ENCODE data around the gene NCAPD2. TPM values are rescaled to one million over a fixed set of nuclear protein-coding genes. Genes with fewer than 3 reads are reported as not detected.
"Not testable (repeated sequence)": the region's sequence is repeated elsewhere in the genome, so short reads cannot be mapped to it uniquely, and the experiment has no call there.

The NCAPD2 gene
- total RNA-seq, 1 experiment from 2014 or later: 94.7 TPM

DNA sequence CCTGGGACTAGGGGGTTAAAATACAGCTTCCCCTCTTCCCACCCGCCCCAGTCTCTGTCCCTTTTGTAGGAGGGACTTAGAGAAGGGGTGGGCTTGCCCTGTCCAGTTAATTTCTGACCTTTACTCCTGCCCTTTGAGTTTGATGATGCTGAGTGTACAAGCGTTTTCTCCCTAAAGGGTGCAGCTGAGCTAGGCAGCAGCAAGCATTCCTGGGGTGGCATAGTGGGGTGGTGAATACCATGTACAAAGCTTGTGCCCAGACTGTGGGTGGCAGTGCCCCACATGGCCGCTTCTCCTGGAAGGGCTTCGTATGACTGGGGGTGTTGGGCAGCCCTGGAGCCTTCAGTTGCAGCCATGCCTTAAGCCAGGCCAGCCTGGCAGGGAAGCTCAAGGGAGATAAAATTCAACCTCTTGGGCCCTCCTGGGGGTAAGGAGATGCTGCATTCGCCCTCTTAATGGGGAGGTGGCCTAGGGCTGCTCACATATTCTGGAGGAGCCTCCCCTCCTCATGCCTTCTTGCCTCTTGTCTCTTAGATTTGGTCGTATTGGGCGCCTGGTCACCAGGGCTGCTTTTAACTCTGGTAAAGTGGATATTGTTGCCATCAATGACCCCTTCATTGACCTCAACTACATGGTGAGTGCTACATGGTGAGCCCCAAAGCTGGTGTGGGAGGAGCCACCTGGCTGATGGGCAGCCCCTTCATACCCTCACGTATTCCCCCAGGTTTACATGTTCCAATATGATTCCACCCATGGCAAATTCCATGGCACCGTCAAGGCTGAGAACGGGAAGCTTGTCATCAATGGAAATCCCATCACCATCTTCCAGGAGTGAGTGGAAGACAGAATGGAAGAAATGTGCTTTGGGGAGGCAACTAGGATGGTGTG lies 42.3 kb downstream of the NCAPD2 start:
- DNase-seq: no peak
- intact Hi-C loops (cut with micrococcal nuclease; ENCODE audit: unreplicated experiment): loop anchor here (5.0 to 10.0 kb wide), 2 partner anchors 114 to 191 kb away; partner anchors contain the start of gene TNFRSF1A
- H3K36me3 Mint-ChIP-seq (ENCODE audit: insufficient read depth, unreplicated experiment): peaks cover 85% of the 10 kb centered on the region

DNA sequence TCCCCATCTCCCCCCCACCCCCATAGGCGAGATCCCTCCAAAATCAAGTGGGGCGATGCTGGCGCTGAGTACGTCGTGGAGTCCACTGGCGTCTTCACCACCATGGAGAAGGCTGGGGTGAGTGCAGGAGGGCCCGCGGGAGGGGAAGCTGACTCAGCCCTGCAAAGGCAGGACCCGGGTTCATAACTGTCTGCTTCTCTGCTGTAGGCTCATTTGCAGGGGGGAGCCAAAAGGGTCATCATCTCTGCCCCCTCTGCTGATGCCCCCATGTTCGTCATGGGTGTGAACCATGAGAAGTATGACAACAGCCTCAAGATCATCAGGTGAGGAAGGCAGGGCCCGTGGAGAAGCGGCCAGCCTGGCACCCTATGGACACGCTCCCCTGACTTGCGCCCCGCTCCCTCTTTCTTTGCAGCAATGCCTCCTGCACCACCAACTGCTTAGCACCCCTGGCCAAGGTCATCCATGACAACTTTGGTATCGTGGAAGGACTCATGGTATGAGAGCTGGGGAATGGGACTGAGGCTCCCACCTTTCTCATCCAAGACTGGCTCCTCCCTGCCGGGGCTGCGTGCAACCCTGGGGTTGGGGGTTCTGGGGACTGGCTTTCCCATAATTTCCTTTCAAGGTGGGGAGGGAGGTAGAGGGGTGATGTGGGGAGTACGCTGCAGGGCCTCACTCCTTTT lies 43.1 kb downstream of the NCAPD2 start:
- CTCF ChIA-PET: interaction anchor here (0.5 to 1.6 kb wide), 8 partner anchors 9 to 224 kb away, joined by 3 to 11 read pairs (median 4); partner anchors contain the start of gene MRPL51
- TF ChIP-seq, protein P1, sequence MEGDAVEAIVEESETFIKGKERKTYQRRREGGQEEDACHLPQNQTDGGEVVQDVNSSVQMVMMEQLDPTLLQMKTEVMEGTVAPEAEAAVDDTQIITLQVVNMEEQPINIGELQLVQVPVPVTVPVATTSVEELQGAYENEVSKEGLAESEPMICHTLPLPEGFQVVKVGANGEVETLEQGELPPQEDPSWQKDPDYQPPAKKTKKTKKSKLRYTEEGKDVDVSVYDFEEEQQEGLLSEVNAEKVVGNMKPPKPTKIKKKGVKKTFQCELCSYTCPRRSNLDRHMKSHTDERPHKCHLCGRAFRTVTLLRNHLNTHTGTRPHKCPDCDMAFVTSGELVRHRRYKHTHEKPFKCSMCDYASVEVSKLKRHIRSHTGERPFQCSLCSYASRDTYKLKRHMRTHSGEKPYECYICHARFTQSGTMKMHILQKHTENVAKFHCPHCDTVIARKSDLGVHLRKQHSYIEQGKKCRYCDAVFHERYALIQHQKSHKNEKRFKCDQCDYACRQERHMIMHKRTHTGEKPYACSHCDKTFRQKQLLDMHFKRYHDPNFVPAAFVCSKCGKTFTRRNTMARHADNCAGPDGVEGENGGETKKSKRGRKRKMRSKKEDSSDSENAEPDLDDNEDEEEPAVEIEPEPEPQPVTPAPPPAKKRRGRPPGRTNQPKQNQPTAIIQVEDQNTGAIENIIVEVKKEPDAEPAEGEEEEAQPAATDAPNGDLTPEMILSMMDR (IDR thresholded peaks at IDR 0.05; ENCODE audit: unreplicated experiment): no peak
- Mint-ChIP-seq H3K27me3 (ENCODE audit: unreplicated experiment) (no peaks in the 10 kb centered on the region), H3K9me3 (ENCODE audit: low read depth, unreplicated experiment) (no peaks in the 10 kb centered on the region), H3K36me3 (ENCODE audit: insufficient read depth, unreplicated experiment) (peaks cover 79% of the 10 kb centered on the region), H3K4me1 (ENCODE audit: low read depth, unreplicated experiment) (peaks cover 43% of the 10 kb centered on the region), H3K27ac (ENCODE audit: unreplicated experiment) (no peak overlapping the region), H3K4me3 (ENCODE audit: low read depth, unreplicated experiment) (no peak overlapping the region)
- BruUV-seq (replicated peaks): no TSS peak
- intact Hi-C loops (cut with micrococcal nuclease; ENCODE audit: unreplicated experiment): loop anchor here (5.0 to 10.0 kb wide), 2 partner anchors 115 to 192 kb away; partner anchors contain the start of gene TNFRSF1A
- no peak for DNase-seq

More for the DNA sequence above, 42.3 kb downstream of the NCAPD2 start:
- Mint-ChIP-seq H3K4me1 (ENCODE audit: low read depth, unreplicated experiment) (peaks cover 41% of the 10 kb centered on the region), H3K9me3 (ENCODE audit: low read depth, unreplicated experiment) (no peaks in the 10 kb centered on the region), H3K27me3 (ENCODE audit: unreplicated experiment) (no peaks in the 10 kb centered on the region), H3K27ac (ENCODE audit: unreplicated experiment) (peak overlapping the region; percentile 89), H3K4me3 (ENCODE audit: low read depth, unreplicated experiment) (peak overlapping the region; percentile 81)
- TF ChIP-seq, protein P1 (IDR thresholded peaks at IDR 0.05; ENCODE audit: unreplicated experiment): no peak
- CTCF ChIA-PET: no interaction called here
- no TSS peak for BruUV-seq (replicated peaks)

DNA sequence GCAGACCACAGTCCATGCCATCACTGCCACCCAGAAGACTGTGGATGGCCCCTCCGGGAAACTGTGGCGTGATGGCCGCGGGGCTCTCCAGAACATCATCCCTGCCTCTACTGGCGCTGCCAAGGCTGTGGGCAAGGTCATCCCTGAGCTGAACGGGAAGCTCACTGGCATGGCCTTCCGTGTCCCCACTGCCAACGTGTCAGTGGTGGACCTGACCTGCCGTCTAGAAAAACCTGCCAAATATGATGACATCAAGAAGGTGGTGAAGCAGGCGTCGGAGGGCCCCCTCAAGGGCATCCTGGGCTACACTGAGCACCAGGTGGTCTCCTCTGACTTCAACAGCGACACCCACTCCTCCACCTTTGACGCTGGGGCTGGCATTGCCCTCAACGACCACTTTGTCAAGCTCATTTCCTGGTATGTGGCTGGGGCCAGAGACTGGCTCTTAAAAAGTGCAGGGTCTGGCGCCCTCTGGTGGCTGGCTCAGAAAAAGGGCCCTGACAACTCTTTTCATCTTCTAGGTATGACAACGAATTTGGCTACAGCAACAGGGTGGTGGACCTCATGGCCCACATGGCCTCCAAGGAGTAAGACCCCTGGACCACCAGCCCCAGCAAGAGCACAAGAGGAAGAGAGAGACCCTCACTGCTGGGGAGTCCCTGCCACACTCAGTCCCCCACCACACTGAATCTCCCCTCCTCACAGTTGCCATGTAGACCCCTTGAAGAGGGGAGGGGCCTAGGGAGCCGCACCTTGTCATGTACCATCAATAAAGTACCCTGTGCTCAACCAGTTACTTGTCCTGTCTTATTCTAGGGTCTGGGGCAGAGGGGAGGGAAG lies 43.9 kb downstream of the NCAPD2 start:
- TSS peak; percentile 77 for BruUV-seq (replicated peaks)
- not testable (repeated sequence) for H3K9me3 Mint-ChIP-seq (ENCODE audit: low read depth, unreplicated experiment); H3K4me3 Mint-ChIP-seq (ENCODE audit: low read depth, unreplicated experiment); H3K27me3 Mint-ChIP-seq (ENCODE audit: unreplicated experiment)
- H3K27ac Mint-ChIP-seq (ENCODE audit: unreplicated experiment): peak overlapping the region; percentile 80
- CTCF ChIA-PET: interaction anchor here (0.5 to 1.6 kb wide), 8 partner anchors 9 to 225 kb away, joined by 3 to 11 read pairs (median 4); partner anchors contain the start of gene MRPL51
- intact Hi-C loops (cut with micrococcal nuclease; ENCODE audit: unreplicated experiment): loop anchor here (5.0 to 10.0 kb wide), 2 partner anchors 115 to 193 kb away; partner anchors contain the start of gene TNFRSF1A
- TF ChIP-seq, protein P1 (IDR thresholded peaks at IDR 0.05; ENCODE audit: unreplicated experiment): peak; percentile 83
- H3K36me3 Mint-ChIP-seq (ENCODE audit: insufficient read depth, unreplicated experiment): peaks cover 72% of the 10 kb centered on the region
- H3K4me1 Mint-ChIP-seq (ENCODE audit: low read depth, unreplicated experiment): peaks cover 43% of the 10 kb centered on the region
- peak; percentile 84 for DNase-seq

Data from Calu3 (cell line).